Fibroblast of peridontal ligament (primary cell): ENCODE results near the gene NOTCH2.
"Not testable (repeated sequence)": the region's sequence is repeated elsewhere in the genome, so short reads cannot be mapped to it uniquely, and the experiment has no call there.

Experiments used
- DNase-seq: peaks from one replicate; pipeline ENCODE4 v3.0.0-alpha.2; 2010; ENCODE audit errors: extremely low read depth

NOTCH2 gene

GRCh38 chr1:120068683-120069066, 787 bp downstream of the NOTCH2 start:
- not testable (repeated sequence) for DNase-seq

- peak; percentile 23 for DNase-seq
Measured at GRCh38 chr1:120048208-120048607, 21.3 kb downstream of the NOTCH2 start.

- DNase-seq, result not testable (repeated sequence)
Measured at GRCh38 chr1:120041771-120042170, 27.7 kb downstream of the NOTCH2 start.

- DNase-seq, result not testable (repeated sequence)
Measured at GRCh38 chr1:120032253-120032652, 37.2 kb downstream of the NOTCH2 start.

- DNase-seq, result not testable (repeated sequence)
Measured at GRCh38 chr1:120023791-120024190, 45.7 kb downstream of the NOTCH2 start.

GRCh38 chr1:120014978-120015377, 54.5 kb downstream of the NOTCH2 start:
- not testable (repeated sequence) for DNase-seq

- DNase-seq, result not testable (repeated sequence)
Measured at GRCh38 chr1:120008320-120008719, 61.1 kb downstream of the NOTCH2 start.

GRCh38 chr1:120007850-120008249, 61.6 kb downstream of the NOTCH2 start:
- DNase-seq, result not testable (repeated sequence)

GRCh38 chr1:120001035-120001434, 68.4 kb downstream of the NOTCH2 start:
- DNase-seq, result not testable (repeated sequence)

GRCh38 chr1:119996731-119997312, 72.6 kb downstream of the NOTCH2 start:
- not testable (repeated sequence) for DNase-seq

- peak; percentile 58 for DNase-seq
Measured at GRCh38 chr1:119995975-119996374, 73.5 kb downstream of the NOTCH2 start.

GRCh38 chr1:119988306-119989062, 81.0 kb downstream of the NOTCH2 start:
- DNase-seq, result no peak

GRCh38 chr1:119987686-119988085, 81.8 kb downstream of the NOTCH2 start:
- peak; percentile 23 for DNase-seq

- DNase-seq, result peak; percentile 93
Measured at GRCh38 chr1:119987112-119987511, 82.3 kb downstream of the NOTCH2 start.

GRCh38 chr1:119986007-119986497, 83.4 kb downstream of the NOTCH2 start:
- DNase-seq, result no peak

- DNase-seq, result no peak
Measured at GRCh38 chr1:119984771-119985170, 84.7 kb downstream of the NOTCH2 start.

- DNase-seq, result peak; percentile 22
Measured at GRCh38 chr1:119981986-119982815, 87.3 kb downstream of the NOTCH2 start.

- no peak for DNase-seq
Measured at GRCh38 chr1:119981496-119981895, 88.0 kb downstream of the NOTCH2 start.

- DNase-seq, result peak; percentile 19
Measured at GRCh38 chr1:119978018-119978505, 91.4 kb downstream of the NOTCH2 start.

GRCh38 chr1:119977113-119977736, 92.2 kb downstream of the NOTCH2 start:
- not testable (repeated sequence) for DNase-seq

- peak; percentile 38 for DNase-seq
Measured at GRCh38 chr1:119975582-119976254, 93.7 kb downstream of the NOTCH2 start.
